HG03025 (cell line): ENCODE results near the gene LTO1.

Source experiments
- ATAC-seq: cut with Tn5 transposase; IDR thresholded peaks from one replicate; pipeline ENCODE4 v1.9.1; 2021; ENCODE audit warnings: mild to moderate bottlenecking, moderate library complexity; ENCODE audit not compliant: unreplicated experiment, low FRiP score

The LTO1 gene

GRCh38 chr11:69682221-69682620, 7.1 kb upstream of the LTO1 start:
- ATAC-seq = no peak

GRCh38 chr11:69680688-69681087, 5.5 kb upstream of the LTO1 start:
- no peak for ATAC-seq

GRCh38 chr11:69677749-69678148, 2.6 kb upstream of the LTO1 start:
- ATAC-seq = no peak

GRCh38 chr11:69674267-69674885, 777 bp downstream of the LTO1 start:
- no peak for ATAC-seq

- no peak for ATAC-seq
Measured at GRCh38 chr11:69671734-69672465, 3.3 kb downstream of the LTO1 start.

GRCh38 chr11:69670158-69670845, 4.9 kb downstream of the LTO1 start:
- no peak for ATAC-seq

GRCh38 chr11:69669486-69669885, 5.7 kb downstream of the LTO1 start:
- no peak for ATAC-seq

- no peak for ATAC-seq
Measured at GRCh38 chr11:69667619-69668604, 7.2 kb downstream of the LTO1 start.

GRCh38 chr11:69666752-69667536, 8.2 kb downstream of the LTO1 start:
- ATAC-seq = no peak

GRCh38 chr11:69666261-69666660, 8.9 kb downstream of the LTO1 start:
- ATAC-seq = no peak

GRCh38 chr11:69665669-69666068, 9.5 kb downstream of the LTO1 start:
- no peak for ATAC-seq

GRCh38 chr11:69664901-69665300, 10.3 kb downstream of the LTO1 start:
- no peak for ATAC-seq

- no peak for ATAC-seq
Measured at GRCh38 chr11:69664103-69664775, 10.9 kb downstream of the LTO1 start.

- ATAC-seq = no peak
Measured at GRCh38 chr11:69663326-69663725, 11.8 kb downstream of the LTO1 start.

GRCh38 chr11:69662806-69663205, 12.3 kb downstream of the LTO1 start:
- no peak for ATAC-seq

- ATAC-seq = no peak
Measured at GRCh38 chr11:69662021-69662698, 13.0 kb downstream of the LTO1 start.

GRCh38 chr11:69661413-69661715, 13.8 kb downstream of the LTO1 start:
- no peak for ATAC-seq

- ATAC-seq = no peak
Measured at GRCh38 chr11:69660001-69660500, 15.1 kb downstream of the LTO1 start.

GRCh38 chr11:69659591-69659990, 15.6 kb downstream of the LTO1 start:
- ATAC-seq = no peak
